Epithelial cell of prostate (primary cell): ENCODE results near the gene OR4L1.
"Not testable (repeated sequence)": the region's sequence is repeated elsewhere in the genome, so short reads cannot be mapped to it uniquely, and the experiment has no call there.

Experiments
- DNase-seq: peaks from one replicate; pipeline ENCODE4 v3.0.0-alpha.2; 2011; ENCODE audit warnings: low read depth, low spot score
- H3K27ac ChIP-seq: fragments of 450-650 bp; 2 replicates; pipeline ENCODE4 v1.5.1; 2017; ENCODE audit warnings: mild to moderate bottlenecking

OR4L1 gene

GRCh38 chr14:20059745-20060144 lies at the start of gene OR4L1:
TSS of gene OR4L1 (plus strand) at chr14:20060045. CDS start at chr14:20060045, 0 bp downstream.
- H3K27ac ChIP-seq = no peak within 1 kb of the TSS

GRCh38 chr14:20019257-20019865 lies 40.5 kb upstream of the OR4L1 start, which contains the start of gene OR4K14:
TSS of gene OR4K14 (minus strand) at chr14:20019307. CDS start at chr14:20015193, 4,114 bp downstream.
- no peak within 1 kb of the TSS for H3K27ac ChIP-seq
- no peak for DNase-seq

More at GRCh38 chr14:20059745-20060144, at the start of gene OR4L1:
- no peak for DNase-seq

DNA sequence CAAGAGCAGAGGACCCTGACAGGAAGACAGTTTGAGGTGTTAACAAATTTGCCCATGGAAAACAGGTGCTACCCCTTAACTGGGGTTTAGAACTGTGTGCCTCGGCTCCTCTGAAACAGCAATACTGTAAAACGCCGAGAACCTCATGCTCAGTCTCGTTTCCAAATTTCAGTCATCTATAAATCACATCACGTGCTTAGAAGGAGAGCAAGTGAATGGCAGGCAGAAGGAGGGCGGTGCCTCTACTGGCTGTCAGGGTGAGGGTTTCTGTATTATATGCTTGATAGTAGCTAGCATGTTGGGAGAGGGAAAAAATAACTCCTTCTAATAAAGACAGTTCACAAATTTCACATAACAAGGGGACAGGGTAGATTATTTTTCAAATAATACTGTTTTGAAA lies 28.8 kb upstream of the OR4L1 start:
- DNase-seq = no peak
- no peak overlapping the region for H3K27ac ChIP-seq

DNA sequence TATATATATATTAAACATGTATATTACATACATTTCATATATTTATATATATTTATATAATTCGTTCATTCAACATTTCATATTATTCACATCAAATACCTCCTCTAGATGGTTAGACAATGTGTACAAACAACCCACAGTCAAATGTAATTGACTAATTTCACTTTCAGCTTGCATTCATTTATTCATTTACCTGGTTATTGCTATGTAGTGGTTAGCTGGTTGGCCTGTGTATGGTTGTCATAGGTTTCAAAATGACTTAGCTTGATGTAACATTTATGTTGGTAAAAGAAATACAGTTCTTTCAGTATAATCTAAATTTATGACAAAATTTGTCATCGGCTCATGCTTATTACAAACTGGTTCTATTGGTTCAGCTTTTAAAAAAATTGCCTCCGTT lies 24.4 kb upstream of the OR4L1 start:
- DNase-seq = no peak
- H3K27ac ChIP-seq = no peak overlapping the region

GRCh38 chr14:20035938-20036337 lies 23.9 kb upstream of the OR4L1 start, which contains the start of gene OR4K13:
TSS of gene OR4K13 (minus strand) at chr14:20036038. CDS start at chr14:20034758, 1,280 bp downstream.
- DNase-seq = no peak
- no peak within 1 kb of the TSS for H3K27ac ChIP-seq

DNA sequence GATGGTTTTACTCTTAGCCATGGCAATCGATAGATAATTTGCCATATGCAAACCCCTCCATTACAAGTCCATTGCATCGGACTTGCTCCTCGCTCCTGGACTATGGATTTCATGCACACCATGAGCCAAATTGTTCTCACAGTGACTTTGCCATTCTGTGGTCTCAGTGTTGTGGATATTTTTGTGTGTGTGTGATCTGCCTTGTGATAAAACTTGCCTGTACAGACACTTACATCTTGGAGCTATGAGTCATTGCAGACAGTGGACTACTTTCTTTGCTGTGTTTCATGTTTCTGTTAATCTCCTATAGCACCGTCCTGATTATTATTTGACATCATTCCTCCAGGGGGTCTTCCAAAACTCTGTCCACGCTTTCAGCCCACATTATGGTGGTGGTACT lies 15.6 kb upstream of the OR4L1 start:
- DNase-seq = no peak
- H3K27ac ChIP-seq = no peak overlapping the region

- H3K27ac ChIP-seq = no peak overlapping the region
- no peak for DNase-seq
Measured at GRCh38 chr14:20048202-20048601, 11.6 kb upstream of the OR4L1 start.

- DNase-seq = no peak
- H3K27ac ChIP-seq = no peak overlapping the region
Measured at GRCh38 chr14:20092050-20092449, 32.2 kb downstream of the OR4L1 start.

- H3K27ac ChIP-seq = no peak overlapping the region
- no peak for DNase-seq
Measured at GRCh38 chr14:20093442-20093841, 33.6 kb downstream of the OR4L1 start.

DNA sequence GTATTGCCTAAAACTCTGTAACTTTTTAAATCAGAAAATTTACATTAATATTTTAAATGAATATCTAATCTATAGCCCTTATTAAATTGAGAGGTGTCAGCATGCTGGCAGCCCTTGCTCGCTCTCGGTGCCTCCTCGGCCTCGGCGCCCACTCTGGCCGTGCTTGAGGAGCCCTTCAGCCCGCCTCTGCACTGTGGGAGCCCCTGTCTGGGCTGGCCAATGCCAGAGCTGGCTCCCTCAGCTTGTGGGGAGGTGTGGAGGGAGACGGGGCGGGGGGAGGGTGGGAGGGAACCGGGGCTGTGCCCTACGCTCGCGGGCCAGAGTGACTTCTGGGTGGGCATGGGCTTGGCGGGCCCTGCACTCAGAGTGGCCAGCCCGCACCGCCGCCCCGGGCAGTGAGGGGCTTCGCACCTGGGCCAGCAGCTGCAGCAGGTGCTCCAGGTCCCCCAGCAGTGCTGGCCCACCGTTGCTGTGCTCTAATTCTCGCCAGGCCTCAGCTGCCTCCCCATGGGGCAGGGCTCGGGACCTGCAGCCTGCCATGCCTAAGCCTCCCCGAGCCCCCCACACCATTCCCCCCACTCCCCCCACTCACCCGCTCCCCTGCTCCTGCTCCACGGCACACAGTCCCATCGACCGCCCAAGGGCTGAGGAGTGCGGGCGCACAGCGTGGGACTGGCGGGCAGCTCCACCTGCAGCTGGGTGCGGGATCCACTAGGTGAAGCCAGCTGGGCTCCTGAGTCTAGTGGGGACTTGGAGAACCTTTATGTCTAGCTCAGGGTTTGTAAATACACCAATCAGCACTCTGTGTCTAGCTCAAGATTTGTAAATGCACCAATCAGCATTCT lies 39.3 kb downstream of the OR4L1 start:
- not testable (repeated sequence) for H3K27ac ChIP-seq, DNase-seq

DNA sequence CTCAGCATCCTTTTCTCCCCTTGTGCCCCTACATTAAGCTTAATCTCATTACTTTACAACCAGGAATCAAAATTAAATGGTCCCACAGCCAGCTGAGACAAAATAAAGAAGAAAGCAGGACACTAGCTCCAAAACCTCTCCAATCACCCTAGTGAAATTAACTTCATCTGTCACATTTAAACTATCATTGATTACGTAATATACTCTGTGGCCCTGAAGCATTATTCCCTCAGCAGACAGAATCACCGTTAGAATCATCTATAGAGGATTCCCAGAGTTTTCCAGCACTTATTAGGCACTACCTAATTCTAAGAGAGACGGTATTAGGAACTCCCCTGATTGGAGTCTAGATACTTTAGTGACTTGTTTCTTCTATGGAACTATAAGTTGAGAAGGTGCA lies 50.6 kb downstream of the OR4L1 start, which contains the start of gene OR4K17:
OR4K17 (plus strand) TSS at position 302 of the 400 bp plus-strand sequence. CDS start 6,761 bp downstream, outside the sequence.
- DNase-seq = no peak
- H3K27ac ChIP-seq = no peak within 1 kb of the TSS
